HG03460 (cell line): ENCODE results near the gene ZNF611.
"Not testable (repeated sequence)": the region's sequence is repeated elsewhere in the genome, so short reads cannot be mapped to it uniquely, and the experiment has no call there.

Source experiments
- ATAC-seq: cut with Tn5 transposase; IDR thresholded peaks from one replicate; pipeline ENCODE4 v1.9.1; 2021; ENCODE audit not compliant: unreplicated experiment

The ZNF611 gene

DNA sequence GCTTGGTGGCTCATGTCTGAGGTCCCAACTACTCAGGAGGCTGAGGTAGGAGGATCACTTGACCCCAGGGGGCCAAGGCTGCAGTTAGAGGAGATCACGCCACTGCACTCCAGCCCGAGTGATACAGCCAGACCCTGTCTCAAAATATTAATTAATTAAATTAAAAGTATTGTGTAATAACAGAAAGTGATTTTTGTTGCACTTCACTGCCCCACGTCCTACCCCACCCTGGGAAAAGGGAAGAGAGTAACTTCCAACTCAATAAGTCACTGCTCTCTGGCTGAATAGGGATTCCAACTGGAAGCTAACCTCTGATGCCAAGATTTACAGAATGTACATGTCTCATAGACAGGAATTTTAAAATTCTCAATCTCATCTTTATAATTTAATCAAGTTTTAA lies 47.2 kb downstream of the ZNF611 start:
- no peak for ATAC-seq

DNA sequence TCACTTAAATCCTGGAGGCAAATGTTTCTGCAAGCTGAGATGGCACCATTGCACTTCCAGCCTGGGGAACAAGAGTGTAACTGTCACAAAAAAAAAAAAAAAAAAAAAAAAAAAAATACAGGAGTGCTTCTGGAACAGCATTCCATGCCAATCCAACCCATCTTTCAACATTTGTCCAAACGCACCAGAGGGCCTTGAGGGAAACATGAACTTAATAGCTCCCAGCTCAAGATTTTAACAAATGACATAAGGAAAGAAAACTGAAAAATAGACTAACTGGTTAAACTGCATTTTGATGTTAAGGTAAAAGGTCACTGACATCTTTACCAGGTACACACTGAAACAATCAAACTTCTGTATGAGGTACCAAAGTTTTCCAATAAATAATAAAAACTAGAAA lies 49.0 kb downstream of the ZNF611 start:
- no peak for ATAC-seq

DNA sequence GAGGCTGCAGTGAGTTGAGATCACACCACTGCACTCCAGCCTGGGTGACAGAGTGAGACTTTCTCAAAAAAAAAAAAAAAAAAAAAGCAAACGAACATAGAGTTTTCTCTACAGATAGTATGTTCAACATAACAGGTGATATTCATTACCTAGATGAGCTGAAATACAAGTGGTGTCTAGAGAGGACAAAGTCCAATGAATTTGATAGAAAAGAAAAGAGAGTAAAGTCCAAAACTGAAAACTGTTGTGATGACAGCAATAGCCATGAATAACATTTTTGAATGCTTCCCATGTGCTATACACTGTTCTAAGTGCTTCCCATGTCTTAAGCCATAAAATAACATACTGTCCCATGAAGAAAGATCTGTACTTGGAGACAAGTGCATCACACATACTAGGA lies 53.6 kb downstream of the ZNF611 start:
- not testable (repeated sequence) for ATAC-seq

DNA sequence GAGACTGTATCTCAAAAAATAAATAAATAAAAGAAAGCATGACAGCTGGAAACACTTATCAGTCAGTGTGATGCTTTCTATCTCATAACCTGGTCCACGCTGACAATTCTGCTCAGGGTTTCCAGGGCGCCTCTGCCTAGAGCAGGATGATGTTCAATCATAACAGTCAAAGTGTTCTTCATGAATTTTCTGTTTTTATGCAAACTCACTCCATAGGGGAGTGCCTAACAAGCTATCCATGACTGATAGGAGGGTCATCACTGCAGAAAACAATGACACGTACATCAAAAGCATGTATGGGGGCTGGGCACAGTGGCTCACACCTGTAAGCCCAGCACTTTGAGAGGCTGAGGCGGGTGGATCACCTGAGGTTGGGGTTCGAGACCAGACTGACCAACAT lies 55.2 kb downstream of the ZNF611 start:
- no peak for ATAC-seq

DNA sequence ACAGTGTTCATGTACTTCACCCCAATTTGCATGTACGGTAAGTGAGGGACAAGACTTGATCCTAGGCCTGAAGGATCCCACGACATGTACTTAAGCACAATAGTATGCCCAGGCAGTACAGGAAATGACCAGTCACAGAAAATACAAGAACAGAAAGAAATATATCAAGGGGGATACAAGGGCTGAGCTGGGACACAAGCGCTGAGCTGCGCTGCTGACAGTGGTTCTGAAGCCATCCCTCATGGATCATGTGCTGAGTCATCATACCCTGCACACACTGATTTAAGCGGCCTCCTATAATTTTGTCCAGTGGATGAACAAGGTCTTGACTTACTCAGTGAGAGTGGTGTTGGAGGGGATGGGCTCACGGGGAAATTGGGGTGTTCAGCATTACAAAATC lies 59.6 kb downstream of the ZNF611 start:
- ATAC-seq: not testable (repeated sequence)

DNA sequence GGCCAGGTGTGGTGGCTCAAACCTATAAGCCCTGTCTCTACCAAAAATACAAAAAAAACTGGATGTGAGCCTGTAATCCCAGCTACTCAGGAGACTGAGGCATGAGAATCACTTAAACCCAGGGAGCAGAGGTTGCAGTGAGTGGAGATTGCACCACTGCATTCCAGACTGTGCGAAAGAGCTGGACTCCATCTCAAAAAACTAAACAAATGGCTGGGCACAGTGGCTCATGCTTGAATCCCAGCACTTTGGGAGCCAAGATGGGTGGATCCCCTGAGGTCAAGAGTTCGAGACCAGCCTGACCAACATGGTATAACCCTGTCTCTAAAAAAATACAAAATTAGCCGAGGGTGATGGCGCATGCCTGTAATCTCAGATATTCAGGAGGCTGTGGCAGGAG lies 61.8 kb downstream of the ZNF611 start:
- no peak for ATAC-seq

DNA sequence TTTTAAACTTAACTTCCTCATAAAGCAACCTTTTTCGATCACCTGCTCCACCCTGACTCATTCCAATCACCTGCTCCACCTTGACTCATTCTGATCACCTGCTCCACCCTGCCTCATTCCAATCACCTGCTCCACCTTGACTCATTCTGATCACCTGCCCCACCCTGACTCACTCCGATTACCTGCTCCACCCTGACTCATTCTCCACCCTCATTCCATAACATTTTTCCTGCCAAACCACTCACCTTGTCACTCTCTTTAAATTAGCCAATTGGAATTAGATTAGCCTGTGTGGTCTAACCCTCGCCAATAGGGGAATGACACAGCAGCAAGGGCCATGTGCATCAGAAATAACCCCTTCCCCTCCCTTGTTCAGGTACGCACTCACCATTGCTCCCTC lies 64.8 kb downstream of the ZNF611 start:
- no peak for ATAC-seq

DNA sequence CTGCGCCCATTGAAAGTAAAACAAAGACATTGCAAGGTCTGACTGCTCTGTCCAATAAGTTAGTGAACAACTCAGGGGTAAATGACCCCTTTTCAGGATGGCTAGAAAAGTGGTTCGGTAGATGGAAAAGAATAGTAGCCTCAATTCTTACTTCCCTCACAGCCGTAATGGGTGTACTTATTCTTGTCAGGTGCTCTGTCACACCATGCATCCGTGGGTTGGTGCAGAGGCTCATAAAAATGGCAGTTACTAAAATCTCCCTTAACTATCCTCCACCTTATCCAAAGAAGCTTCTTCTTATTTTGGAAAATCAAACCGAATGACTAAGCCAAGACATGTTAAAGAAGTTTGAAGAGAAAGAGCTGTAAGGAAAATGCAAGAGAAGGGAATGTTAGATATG lies 65.3 kb downstream of the ZNF611 start:
- ATAC-seq: no peak

DNA sequence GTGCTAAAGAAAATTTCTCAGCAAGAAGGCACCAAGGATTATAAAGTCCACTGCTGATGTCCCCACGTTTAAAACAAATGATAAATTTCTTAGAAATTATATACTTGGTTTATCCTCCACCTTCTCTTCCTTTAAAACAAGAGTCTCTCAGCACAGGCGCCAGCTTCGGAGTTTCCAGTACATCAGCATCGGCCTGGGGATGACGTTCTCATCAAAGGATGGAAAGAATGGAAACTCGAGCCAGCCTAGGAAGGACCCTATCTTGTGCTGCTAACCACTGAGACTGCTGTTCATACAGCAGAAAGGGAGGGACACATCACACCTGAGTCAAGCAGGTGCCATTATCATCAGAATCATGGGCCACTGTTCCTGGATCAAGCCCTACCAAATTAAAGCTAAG lies 66.9 kb downstream of the ZNF611 start:
- ATAC-seq: no peak

DNA sequence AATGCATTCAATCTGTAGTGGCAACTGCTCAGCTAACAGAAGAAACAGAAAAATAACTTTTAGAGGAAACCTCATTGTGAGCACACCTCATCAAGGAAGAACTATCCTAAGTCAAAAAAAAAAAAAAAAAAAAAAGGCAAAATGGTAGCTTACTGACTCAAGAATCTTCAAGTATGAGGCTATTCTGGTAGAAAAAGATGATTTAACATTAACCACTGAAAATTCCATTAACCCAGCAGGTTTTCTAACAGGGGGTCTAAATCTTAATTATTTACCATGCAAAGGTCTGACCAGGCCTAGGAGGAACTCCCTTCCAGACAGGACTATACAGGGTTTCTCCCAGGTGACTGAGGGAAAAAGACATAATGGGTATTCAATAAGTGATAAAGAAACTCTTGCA lies 68.3 kb downstream of the ZNF611 start:
- no peak for ATAC-seq

DNA sequence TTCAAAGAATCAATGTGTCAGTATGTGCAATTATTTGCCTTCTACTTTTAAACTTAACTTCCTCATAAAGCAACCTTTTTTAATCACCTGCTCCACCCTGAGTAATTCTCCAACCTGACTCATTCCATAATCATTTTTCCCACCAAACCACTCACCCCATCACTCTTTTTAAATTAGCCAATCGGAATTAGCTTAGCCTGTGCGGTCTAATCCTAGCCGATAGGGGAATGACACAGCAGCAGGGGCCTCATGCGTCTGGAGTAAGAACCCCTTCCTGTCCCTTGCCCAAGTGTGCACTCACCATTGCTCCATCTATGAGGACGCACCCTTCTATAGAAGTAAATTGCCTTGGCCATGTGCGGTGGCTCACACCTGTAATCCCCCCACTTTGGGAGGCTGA lies 69.3 kb downstream of the ZNF611 start:
- no peak for ATAC-seq

DNA sequence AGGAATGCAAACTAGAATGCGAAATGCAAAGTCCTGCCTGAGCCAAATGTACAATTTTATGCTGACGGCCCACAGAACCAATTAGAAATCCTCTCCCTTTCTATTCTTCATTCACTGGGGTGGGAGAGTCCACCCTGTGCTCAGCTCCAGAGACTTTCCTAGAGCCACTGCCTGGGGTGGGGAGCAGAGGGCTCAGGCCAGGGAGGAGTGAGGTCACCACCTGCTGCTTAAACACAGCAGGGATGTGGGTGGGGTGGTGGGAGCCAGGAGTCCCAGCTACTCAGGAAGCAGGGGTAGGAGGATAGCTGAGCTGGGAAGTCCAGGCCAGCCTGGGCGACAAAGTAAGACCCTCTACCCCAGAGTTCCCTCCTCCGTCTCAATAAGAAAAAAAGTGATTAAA lies 69.8 kb downstream of the ZNF611 start:
- ATAC-seq: no peak

DNA sequence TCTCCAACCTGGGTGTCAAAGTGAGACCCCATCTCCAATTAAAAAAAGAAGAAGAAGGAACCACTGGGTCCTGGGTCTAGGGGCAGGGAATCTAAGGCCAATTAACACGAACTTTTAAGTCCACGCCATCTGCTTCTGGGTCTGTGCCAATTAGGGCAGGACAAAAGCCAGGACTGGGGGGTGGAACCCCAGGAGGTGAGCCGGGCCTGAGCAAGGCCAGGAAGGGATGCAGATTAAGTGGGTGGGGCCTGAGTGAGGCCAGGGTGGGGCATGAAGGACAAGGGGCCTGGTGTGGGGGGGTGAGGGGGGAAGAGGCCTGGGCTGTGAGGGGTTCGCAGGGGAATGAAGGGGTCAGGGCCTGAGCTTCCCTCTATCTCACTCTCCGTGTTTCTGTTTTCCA lies 70.4 kb downstream of the ZNF611 start:
- no peak for ATAC-seq

DNA sequence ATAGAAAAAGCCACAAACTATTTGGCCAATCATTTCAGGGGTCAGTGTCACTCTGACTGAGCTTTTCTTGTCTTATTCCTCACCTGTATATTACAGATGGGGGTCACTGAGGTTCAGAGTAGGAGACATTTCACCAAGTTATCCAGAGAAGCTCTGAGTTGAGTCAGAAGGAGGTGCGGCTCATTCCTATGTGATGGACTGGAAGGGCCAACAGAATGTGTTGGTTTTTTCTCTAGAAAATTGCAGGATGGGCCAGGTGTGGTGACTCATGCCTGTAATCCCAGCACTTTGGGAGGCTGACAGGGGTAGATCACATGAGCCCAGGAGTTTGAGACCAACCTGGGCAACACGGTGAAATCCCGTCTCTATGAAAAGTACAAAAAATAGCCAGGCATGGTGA lies 72.2 kb downstream of the ZNF611 start:
- ATAC-seq: no peak

DNA sequence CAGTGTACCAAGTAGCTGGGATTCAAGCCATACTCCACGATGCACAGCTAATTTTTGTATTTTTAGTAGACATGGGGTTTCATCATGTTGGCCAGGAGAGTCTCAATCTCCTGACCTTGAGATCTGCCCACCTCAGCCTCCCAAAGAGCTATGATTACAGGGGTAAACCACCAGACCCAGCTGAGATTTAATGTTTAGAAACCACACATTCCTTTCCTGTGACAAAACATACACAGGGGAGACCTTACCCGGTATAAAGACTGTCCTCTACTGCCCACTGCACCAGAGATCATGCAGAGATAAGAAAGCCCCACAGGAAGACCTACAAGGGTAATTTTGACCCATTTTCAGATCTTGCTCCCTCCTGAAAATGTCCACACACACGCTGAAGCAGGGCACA lies 73.9 kb downstream of the ZNF611 start:
- no peak for ATAC-seq

DNA sequence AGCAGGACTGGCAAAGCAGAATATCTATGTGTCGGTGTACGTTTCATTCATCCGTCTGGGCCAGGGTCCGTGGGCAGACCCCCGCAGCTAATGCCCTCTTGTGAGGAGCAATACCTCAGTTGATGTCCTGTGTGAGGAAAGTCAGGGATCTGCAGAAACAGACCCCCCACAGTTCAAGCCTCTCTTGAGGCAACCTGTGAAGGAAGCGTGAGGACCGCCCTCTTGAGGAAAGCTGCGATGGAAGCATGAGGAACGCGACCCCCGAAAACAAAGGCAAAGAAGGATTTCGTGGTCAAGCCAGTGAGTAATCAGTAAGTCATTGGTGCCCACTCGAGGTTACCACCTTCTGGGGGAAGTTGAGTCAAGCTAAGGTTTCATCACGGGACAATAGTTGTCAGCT lies 75.8 kb downstream of the ZNF611 start:
- ATAC-seq: no peak

DNA sequence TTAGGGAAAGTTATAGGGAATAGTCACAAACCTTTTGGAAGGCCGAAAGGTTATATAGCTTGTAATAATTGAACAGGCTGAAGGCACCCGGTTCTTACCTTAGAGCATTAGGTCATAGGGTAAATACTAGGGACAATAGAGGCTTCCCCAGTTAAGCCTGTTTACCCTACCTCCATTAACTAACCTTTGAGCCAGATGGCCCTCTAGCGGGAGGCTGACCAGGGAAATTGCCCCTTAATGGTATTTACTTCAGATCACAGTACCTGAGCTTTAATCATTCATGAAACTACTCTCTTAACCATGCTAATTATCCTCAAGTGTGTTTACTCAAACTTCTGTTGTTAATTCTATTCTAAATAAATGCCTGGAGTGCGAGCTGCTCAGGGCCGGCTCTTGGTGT lies 76.2 kb downstream of the ZNF611 start:
- ATAC-seq: no peak

DNA sequence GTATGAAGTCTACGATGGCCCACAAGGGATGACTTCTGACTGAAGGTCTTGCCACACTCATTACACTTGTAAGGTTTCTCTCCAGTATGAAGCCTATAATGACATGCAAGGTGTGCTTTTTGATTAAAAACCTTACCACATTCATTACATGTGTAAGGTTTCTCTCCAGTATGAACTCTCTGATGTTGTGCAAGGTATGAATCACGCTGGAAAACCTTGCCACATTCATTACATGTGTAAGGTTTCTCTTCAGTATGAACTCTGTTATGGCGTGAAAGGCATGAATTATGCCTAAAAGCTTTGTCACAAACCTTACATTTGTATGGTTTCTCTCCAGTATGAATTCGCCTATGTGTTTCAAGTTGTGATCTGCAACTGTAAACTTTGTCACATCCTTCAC lies 81.7 kb downstream of the ZNF611 start:
- ATAC-seq: no peak
